ENCODE results near the gene DHCR24. TPM values are rescaled to one million over a fixed set of nuclear protein-coding genes. Genes with fewer than 3 reads are reported as not detected.

The DHCR24 gene
- total and polyA plus RNA-seq, 2 experiments from 2014 or later, result 124 to 453 TPM

GRCh38 chr1:54833121-54833520 is 53.9 kb downstream of the DHCR24 start:
- Histone ChIP-seq H2AFZ (no peak overlapping the region), H3K79me2 (replicated peaks; ENCODE audit: insufficient read depth) (no peaks in the 10 kb centered on the region), H3K36me3 (ENCODE audit: insufficient read depth) (no peaks in the 10 kb centered on the region; the same call in 1 of the 2 replicates), H3K4me1 (ENCODE audit: insufficient read depth) (no peaks in the 10 kb centered on the region), H3K4me3 (no peak overlapping the region), H3F3A (replicated peaks; ENCODE audit: low read depth) (no peaks in the 10 kb centered on the region), H3K9me2 (ENCODE audit: insufficient read depth) (no peaks in the 10 kb centered on the region), H4K20me1 (replicated peaks; ENCODE audit: insufficient read depth) (no peaks in the 10 kb centered on the region), H3K27me3 (ENCODE audit: insufficient read depth) (no peaks in the 10 kb centered on the region), H3K4me2 (no peak overlapping the region), H3K27ac (ENCODE audit: low read depth) (no peak overlapping the region)
- Mint-ChIP-seq H3K36me3 (ENCODE audit: low read depth) (no peaks in the 10 kb centered on the region), H3K9me3 (peaks cover 6% of the 10 kb centered on the region; the same call in 2 of the 3 replicates), H3K27me3 (ENCODE audit: insufficient read depth, low read depth, poor library complexity) (peaks cover 13% of the 10 kb centered on the region), H3K4me1 (peaks cover 4% of the 10 kb centered on the region; the same call in 1 of the 3 replicates), H3K27ac (no peak overlapping the region), H3K4me3 (no peak overlapping the region)
- no peak for DNase-seq (ENCODE audit: low spot score)
- TF ChIP-seq STAT1 (IDR thresholded peaks at IDR 0.05; ENCODE audit: unreplicated experiment), result no peak
- TF ChIP-seq NANOG (IDR thresholded peaks at IDR 0.05; ENCODE audit: borderline replicate concordance), result no peak
- TF ChIP-seq CREB1 (CRISPR knock-in tag; IDR thresholded peaks at IDR 0.05; ENCODE audit: low read depth), result no peak
- TF ChIP-seq ZNF114 (CRISPR knock-in tag; IDR thresholded peaks at IDR 0.05), result no peak
- no peak for ATAC-seq

GRCh38 chr1:54826226-54826816 is 60.7 kb downstream of the DHCR24 start:
- Histone ChIP-seq H2AFZ (no peak overlapping the region), H3F3A (replicated peaks; ENCODE audit: low read depth) (no peaks in the 10 kb centered on the region), H3K9me2 (ENCODE audit: insufficient read depth) (no peaks in the 10 kb centered on the region), H3K27ac (ENCODE audit: low read depth) (no peak overlapping the region), H4K20me1 (replicated peaks; ENCODE audit: insufficient read depth) (no peaks in the 10 kb centered on the region), H3K27me3 (ENCODE audit: insufficient read depth) (no peaks in the 10 kb centered on the region), H3K36me3 (ENCODE audit: insufficient read depth) (no peaks in the 10 kb centered on the region; the same call in 1 of the 2 replicates), H3K4me3 (no peak overlapping the region), H3K4me1 (ENCODE audit: insufficient read depth) (no peaks in the 10 kb centered on the region), H3K79me2 (replicated peaks; ENCODE audit: insufficient read depth) (no peaks in the 10 kb centered on the region), H3K4me2 (no peak overlapping the region)
- Mint-ChIP-seq H3K9me3 (peaks cover 43% of the 10 kb centered on the region; the same call in 2 of the 3 replicates), H3K27me3 (ENCODE audit: insufficient read depth, low read depth, poor library complexity) (peaks cover 4% of the 10 kb centered on the region), H3K4me1 (no peaks in the 10 kb centered on the region), H3K27ac (no peak overlapping the region), H3K4me3 (no peak overlapping the region), H3K36me3 (ENCODE audit: low read depth) (0 out of 3 replicates have a peak, but pooled peaks cover 4% of the 10 kb centered on the region)
- ATAC-seq (no peak), DNase-seq (ENCODE audit: low spot score) (no peak)
- TF ChIP-seq ETS1 (IDR thresholded peaks at IDR 0.05) (no peak), ZNF114 (CRISPR knock-in tag; IDR thresholded peaks at IDR 0.05) (no peak), JUNB (IDR thresholded peaks at IDR 0.05; ENCODE audit: unreplicated experiment) (no peak), EZH2phosphoT487 (IDR thresholded peaks at IDR 0.05; ENCODE audit: unreplicated experiment) (no peak)
- TF ChIP-seq, protein P1, sequence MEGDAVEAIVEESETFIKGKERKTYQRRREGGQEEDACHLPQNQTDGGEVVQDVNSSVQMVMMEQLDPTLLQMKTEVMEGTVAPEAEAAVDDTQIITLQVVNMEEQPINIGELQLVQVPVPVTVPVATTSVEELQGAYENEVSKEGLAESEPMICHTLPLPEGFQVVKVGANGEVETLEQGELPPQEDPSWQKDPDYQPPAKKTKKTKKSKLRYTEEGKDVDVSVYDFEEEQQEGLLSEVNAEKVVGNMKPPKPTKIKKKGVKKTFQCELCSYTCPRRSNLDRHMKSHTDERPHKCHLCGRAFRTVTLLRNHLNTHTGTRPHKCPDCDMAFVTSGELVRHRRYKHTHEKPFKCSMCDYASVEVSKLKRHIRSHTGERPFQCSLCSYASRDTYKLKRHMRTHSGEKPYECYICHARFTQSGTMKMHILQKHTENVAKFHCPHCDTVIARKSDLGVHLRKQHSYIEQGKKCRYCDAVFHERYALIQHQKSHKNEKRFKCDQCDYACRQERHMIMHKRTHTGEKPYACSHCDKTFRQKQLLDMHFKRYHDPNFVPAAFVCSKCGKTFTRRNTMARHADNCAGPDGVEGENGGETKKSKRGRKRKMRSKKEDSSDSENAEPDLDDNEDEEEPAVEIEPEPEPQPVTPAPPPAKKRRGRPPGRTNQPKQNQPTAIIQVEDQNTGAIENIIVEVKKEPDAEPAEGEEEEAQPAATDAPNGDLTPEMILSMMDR (conservative IDR thresholded peaks at IDR 0.05; ENCODE audit: low read depth in 2 of 2), result no peak
